ENCODE measurements around the gene ILDR1.

Gene ILDR1

GRCh38 chr3:122019493-122019892, 2.6 kb downstream of the ILDR1 start:
- no peak for DNase-seq (ENCODE audit: low read depth in 2 of 2)

DNA sequence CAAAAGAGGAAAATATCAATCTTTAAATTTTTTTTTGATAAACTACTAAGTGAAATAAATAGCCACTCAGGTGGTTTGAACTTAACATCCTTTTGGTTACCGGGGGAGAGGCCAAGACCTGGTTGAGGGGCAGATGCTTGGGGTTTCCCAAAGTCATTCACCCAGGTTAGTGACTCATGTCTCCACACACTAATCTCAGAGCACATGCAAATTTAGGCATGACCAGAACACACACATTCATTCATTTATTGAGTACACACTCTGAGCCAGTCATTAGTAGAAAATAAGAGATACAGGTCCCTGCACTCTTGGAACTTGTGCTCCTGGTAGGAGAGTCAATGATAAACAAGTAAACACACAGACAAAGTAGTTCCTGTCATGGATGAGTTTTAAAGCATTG, 7.3 kb downstream of the ILDR1 start:
- DNase-seq (ENCODE audit: low read depth in 2 of 2): no peak

DNA sequence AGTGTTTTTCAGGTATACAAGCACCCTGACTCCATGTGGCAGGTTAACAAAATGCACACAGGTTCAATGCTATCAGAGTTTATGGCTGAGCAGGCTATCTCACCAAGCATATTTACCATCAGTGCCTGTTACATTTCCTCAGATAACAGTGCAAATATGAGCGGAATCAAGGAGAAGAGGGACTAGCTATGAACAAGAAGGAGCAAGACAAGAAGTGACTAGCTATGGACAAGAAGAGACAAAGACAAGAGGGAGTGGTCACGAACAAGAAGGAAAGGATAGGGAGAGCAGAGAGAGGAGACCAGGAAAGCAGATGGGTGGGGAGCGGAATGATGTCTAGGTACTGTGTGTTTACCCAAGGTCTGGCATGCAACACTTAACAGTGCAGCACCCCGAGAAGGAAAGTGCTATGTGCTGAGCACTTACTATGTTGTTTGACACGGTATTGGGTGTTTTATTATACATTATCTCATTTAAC, 8.6 kb downstream of the ILDR1 start:
- no peak for DNase-seq (ENCODE audit: low read depth in 2 of 2)

- no peak for DNase-seq (ENCODE audit: low read depth in 2 of 2)
These were observed 9.2 kb downstream of the ILDR1 start for GRCh38 chr3:122012821-122013220.

- DNase-seq (ENCODE audit: low read depth in 2 of 2): no peak
These were observed 10.7 kb downstream of the ILDR1 start for GRCh38 chr3:122011396-122011795.

- no peak for DNase-seq (ENCODE audit: low read depth in 2 of 2)
These were observed 11.5 kb downstream of the ILDR1 start for GRCh38 chr3:122010506-122010905.

DNA sequence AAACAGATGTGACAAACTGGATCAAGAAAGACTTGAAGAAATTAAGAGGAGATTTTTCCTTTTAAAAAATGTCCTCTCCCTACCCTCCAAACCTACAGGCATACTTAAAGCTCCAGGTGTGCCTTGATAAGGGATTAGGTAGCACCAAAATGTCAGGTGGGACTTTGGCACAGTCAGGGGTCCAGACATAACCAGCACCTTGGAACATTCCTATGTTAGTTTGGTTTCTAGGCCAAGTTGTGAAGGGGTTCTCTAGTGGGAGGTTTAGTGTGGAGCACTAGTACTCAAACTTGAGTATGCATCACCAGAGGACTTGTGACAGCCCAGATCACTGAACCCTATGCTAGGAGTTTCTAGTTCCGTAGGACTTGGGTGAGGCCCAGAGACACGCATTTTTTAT, 13.9 kb downstream of the ILDR1 start:
- no peak for DNase-seq (ENCODE audit: low read depth in 2 of 2)

GRCh38 chr3:122006267-122006666, 15.8 kb downstream of the ILDR1 start:
- DNase-seq (ENCODE audit: low read depth in 2 of 2): no peak

DNA sequence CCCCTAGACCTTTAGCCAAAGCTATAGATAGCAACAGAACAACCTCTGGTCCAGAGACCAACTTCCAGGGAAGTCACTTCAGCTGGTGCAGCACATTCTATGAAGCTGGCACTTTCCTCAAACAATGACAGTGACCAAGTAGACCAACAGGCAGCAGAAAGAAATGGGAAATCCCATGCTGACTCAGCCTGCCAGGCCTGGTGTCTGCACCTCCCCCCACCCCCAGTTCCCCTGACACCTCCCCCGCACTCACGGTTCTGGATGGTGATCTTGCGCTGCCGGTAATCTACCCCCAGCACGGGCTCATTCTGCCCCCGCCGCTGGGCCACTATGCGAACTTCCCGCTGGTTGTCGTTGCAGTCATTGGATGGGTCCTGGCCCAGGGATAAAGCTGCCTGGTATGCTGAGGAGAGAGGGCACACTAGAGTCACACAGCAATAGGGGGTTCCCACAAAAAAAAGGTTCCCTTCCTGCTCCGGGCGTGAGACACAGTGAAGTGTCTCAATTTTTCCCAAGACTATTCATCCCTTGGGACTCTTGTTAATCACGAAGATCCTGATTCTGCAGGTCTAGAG, 17.0 kb downstream of the ILDR1 start:
- no peak for DNase-seq (ENCODE audit: low read depth in 2 of 2)

DNA sequence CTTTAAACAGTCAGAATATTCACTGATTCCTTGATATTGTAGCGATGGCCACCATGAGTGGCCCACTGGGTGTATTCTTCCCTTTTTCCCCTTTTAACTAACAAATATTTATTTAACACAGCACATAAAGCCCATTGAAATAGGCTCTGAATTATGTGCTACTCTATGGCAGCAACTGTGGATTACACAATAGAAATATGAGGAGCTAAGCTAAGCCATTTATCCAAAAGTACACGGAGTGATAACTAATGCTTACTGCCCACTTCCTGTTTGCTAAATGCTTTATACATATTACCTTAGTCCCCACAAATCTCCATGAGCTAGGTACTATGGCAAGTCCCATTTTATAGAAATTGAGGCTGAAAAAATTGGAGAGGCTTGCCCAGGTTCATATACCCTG, 17.9 kb downstream of the ILDR1 start:
- DNase-seq (ENCODE audit: low read depth in 2 of 2): no peak

DNA sequence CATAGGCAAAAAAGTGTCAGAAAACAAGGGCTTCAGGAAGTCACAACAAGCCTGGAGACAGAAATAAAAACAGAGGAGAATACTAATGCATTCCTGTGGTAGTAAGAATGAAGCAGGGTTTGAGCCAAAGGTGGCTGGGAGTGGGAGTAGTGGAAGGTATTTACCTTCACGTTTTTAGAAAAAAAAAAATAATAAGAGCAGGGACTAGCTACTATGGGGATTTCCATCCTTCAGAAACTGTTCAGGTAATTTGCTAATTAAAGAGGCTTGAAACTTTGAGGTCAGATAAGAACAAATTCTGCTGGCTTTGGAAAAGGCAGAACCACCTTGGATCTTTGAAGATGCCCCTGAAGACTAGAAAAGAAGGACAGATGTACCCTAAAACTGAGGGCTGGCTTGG, 18.4 kb downstream of the ILDR1 start:
- no peak for DNase-seq (ENCODE audit: low read depth in 2 of 2)

DNA sequence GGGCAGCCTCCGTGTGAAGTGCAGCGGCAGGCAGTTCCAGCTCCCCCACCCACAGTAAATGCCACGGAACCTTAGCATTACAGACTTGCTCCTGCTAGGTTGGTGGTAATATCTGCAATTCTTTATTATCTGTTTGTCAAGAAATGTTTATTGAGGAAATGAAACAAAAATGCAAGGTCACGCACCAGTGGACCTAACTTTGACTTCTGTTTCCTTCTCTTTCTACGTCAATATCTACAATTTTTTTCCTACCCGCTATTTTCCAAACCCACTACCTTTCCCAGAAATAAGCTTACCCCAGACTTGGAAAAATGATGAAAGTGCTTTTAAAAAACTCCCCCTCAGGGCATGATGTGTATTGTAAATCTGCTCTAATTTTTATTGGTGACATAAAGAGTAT, 18.9 kb downstream of the ILDR1 start:
- DNase-seq (ENCODE audit: low read depth in 2 of 2): no peak

- DNase-seq (ENCODE audit: low read depth in 2 of 2): no peak
These were observed 19.4 kb downstream of the ILDR1 start for GRCh38 chr3:122002611-122003010.

DNA sequence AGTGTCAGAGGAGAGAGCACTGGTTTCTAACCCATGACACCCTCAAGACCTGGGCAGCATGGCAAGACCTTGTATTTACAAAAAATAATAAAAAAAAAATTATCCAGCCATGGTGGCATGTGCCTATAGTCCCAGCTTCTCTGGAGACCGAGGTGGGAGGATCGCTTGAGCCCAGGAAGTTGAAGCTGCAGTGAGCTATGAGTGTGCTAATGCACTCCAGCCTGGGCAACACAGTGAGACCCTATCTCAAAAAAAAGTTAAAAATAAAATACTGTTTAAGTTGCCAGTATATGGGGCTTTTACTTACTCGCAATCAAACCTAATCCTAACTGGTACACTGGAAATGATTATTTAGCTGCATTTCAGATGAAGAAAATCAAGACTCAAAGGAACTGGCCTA, 20.2 kb downstream of the ILDR1 start:
- DNase-seq (ENCODE audit: low read depth in 2 of 2): no peak

DNA sequence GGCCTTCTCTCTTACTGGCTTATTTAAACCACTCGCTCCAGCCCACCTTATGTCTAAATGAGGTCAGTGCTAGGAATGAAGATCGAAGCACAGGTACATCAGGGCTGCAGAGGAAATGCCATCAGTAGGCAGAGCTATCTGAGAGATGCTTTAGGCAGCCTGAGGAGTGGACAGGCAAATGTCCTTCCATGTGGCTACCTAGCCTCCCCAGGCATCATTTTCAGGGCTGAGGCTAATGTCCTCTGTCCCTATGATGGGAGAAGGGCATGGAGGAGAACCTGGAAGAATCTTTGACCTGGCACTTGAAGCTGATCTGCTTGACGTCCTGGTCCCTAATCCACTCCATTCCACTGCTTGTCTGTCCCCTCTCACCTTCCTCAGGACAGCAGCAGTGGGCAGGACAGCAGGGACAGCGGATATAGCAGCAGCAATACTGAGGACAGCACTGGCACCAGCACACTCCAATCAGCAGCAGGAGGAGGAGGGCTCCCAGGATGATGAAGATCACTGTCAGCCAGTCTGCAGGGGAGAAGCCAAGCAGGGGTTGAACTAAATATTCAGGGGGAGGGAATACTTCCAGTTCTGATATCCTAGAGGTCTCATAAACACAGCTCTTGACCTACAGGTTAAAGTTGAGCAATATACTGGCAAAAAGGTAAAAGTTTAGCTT, 21.0 kb downstream of the ILDR1 start:
- DNase-seq (ENCODE audit: low read depth in 2 of 2): no peak

DNA sequence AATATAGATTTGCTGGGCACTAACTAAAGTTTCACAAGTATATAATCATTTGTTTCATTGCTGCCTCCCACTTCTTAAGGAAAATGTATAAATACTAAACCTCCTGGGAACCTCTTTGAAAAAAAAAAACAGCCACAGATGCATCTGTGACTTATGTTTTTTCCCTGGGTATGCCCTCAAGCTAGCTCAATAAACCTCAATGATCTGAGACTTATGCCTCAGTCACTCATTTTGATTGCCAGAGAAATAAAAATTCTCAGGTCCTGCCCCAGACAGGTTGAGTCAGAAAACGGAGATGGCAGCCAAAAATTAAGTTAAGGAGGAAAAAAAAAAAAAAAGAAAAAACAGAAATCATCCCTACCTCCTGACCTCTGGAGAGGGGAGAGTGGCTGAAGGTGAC, 22.1 kb downstream of the ILDR1 start:
- no peak for DNase-seq (ENCODE audit: low read depth in 2 of 2)

- DNase-seq (ENCODE audit: low read depth in 2 of 2): no peak
These were observed 23.2 kb downstream of the ILDR1 start for GRCh38 chr3:121998611-121999473.

GRCh38 chr3:121998030-121998580, 23.9 kb downstream of the ILDR1 start:
- DNase-seq (ENCODE audit: low read depth in 2 of 2): no peak

DNA sequence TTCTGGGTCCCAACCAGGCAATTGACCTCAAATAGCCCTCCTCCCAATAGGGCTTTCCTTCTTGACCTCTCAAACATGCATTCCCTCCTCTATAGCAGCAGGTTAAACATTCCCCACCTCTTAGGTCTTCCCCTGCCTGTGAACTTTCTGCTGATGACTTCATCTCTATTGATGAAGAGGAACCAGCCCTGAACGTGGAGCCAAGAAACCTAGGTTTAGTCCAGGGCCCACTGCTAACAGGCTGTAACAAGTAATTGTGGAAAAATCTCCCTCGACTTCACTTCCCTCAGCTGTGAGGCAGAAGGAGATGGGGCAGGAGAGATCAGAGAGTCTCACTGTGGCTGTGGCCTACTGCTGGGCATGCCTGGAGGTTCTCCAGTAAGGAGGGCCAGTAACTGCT, 24.7 kb downstream of the ILDR1 start:
- DNase-seq (ENCODE audit: low read depth in 2 of 2): no peak

- DNase-seq (ENCODE audit: low read depth in 2 of 2): no peak
These were observed 25.6 kb downstream of the ILDR1 start for GRCh38 chr3:121996441-121996840.

DNA sequence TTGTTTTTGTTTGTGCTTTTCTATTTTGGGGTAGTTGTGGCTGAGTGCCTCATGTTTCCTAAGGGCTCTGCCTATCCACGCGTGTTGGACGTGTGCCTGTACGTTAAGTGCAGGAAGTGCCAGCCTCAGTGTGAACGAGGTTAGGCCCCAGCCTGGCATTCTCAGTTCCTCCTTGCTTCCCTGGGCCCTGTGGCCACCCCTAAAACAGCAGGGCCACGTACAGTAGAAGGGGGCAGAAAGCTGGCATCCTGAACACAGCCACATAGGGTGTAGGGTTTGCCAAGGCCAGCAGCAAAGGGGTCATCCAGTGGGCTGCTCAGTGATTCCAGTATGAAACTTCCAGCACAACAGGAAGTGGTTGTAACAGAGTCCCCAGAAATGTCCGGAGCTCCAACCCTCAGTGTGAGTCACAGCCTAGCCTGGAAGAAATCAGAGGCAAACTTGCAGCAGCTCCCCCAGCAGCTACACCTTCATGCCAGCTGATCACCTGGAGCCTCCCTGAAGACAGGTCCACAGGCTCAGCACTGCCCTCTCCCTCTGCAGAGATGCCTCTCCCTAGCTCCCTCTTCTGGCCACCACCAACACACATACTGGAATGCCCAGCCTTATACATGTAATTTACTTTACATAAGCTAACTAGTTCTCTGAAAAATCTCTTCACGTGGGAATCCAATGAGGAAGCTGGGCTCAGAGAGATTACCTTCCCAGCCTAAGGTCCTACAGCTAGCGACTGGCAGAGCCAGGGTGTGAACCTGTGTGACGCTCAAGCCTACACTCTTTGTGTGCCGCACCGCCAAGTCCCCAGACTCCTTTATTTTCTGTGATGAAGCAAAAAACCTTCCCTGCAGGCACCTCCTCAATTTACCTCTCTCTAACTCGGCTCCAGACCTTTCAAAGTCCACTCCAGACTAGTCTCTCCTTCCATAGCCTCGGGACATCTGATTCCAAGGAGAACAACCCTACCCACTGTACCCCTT, 26.6 kb downstream of the ILDR1 start:
- no peak for DNase-seq (ENCODE audit: low read depth in 2 of 2)
